GM21786 (cell line): ENCODE results near the gene ASB10.

Source experiments
- ATAC-seq: cut with Tn5 transposase; IDR thresholded peaks from one replicate; pipeline ENCODE4 v1.9.1; 2021; ENCODE audit not compliant: unreplicated experiment

Gene ASB10

GRCh38 chr7:151187409-151188251 lies 580 bp upstream of the ASB10 start:
- no peak for ATAC-seq

DNA sequence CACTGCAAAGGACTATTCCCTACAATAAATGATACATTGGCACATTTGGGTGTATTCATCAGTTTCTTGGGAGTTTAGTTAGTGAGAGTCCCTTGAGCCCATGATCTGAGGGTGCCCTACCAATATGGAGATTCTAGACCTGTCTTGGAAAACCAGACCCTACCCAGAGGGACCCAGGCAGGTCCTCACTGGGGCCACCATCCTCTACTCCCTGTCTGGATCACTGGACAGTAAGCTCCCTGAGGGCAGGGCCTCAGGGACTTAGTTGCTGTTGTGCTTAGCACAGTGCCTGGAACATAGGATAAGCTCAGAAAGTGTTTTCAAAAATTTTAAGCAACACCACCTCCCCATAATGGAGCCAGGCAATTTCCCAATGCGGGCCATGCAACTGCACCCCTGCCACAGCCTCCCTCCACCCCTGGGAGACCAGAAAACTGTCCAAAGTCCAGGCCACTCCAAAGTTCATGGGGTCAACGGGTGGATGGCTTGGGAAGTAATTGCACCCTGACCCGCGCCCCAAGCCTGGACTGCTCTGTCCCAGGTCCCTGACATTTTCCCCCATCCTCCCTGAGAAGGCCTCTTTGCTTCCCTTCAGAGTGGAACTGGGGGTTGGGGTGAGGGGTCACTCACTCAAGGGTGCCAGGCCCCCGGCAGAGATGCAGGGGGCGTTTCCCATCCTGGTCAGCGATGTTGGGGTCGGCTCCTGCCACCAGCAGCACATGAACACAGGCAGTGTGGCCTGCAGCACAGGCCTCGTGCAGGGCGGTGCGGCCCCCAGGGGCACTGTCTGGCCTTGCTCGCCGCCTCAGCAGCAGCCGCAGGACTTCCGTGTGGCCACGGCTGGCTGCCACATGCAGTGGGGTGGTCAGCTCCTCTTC lies 1.0 kb downstream of the ASB10 start:
- no peak for ATAC-seq

GRCh38 chr7:151181011-151181431 lies 6.0 kb downstream of the ASB10 start:
- ATAC-seq, result no peak

- ATAC-seq, result no peak
Observed at GRCh38 chr7:151179946-151180345, 7.1 kb downstream of the ASB10 start.

GRCh38 chr7:151179287-151179860 lies 7.7 kb downstream of the ASB10 start:
- ATAC-seq, result no peak

DNA sequence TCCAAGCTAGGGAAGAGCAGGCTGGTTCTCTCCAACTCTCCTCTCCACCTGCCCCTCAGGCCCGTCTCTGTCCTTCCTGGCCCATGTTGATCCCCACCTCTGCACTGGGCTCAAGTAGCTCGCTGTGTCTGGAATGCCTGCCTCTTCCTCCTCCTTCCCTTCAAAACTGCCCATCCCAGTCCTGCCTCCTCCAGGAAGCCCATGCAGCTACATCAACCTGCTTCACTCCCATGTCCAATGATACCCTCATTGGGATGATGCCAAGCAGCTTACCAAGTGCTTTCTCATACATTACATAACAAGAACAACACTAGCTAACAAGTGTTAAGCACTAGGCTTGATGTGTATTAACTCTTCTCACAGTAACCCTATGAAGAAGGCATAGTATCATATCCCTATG lies 8.2 kb downstream of the ASB10 start:
- no peak for ATAC-seq

- ATAC-seq, result no peak
Observed at GRCh38 chr7:151178236-151178635, 8.8 kb downstream of the ASB10 start.

DNA sequence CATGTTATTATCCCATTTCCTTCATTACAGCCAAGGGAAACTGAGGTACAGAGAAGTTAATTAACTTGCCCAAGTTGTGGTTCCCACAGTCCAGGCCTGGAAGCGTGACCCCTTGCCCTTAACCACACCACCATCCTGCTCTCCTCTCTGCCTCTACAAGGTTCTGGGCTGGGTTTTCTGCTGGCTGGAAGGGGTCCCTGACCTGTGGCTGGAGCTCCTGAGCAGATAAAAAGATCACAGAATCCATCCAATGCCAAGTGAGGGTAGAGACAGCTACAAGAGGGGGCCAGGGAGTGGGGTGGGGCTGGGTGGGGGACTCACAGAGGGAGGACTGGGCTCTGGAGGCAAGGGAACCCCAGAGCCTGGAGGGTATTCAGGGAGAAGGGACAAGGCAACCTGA lies 9.7 kb downstream of the ASB10 start:
- no peak for ATAC-seq

- ATAC-seq, result no peak
Observed at GRCh38 chr7:151176401-151176800, 10.6 kb downstream of the ASB10 start.

- no peak for ATAC-seq
Observed at GRCh38 chr7:151175793-151176311, 11.2 kb downstream of the ASB10 start.

DNA sequence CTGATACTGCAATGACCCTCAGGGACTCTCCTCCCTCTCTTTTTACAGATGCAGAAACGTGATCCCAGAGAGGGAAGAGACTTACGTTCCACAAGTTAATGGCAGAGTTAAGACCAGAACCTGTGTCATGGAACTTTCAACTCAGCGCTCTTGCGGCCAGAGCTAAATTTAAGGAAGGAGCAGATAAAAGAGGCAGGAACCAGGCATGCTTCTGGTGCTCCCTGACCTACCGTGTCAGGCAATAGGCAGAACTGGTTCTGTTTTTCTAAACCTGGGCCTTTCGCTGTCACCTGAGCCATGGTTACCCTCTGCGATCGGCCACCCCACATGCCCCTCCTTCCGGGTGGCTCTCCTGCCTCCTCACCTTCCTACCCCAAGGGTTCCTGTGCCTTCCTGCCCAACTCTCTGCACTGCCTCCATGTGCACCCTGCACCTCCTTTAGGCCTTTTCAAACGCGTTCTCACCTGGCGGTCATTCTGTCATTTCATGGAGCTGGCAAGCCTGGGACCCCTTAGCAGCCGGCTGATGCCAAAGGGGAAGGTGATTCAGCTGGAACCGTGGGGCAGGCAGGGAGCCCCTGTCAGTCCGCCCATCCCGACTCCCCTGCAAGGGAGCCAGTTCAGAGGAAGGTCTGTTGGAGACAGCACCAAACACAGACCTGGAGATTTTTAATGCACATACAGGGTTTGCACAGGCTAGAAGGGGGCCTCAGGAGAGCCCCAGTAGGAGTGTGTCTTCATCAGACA lies 11.8 kb downstream of the ASB10 start:
- ATAC-seq, result no peak

DNA sequence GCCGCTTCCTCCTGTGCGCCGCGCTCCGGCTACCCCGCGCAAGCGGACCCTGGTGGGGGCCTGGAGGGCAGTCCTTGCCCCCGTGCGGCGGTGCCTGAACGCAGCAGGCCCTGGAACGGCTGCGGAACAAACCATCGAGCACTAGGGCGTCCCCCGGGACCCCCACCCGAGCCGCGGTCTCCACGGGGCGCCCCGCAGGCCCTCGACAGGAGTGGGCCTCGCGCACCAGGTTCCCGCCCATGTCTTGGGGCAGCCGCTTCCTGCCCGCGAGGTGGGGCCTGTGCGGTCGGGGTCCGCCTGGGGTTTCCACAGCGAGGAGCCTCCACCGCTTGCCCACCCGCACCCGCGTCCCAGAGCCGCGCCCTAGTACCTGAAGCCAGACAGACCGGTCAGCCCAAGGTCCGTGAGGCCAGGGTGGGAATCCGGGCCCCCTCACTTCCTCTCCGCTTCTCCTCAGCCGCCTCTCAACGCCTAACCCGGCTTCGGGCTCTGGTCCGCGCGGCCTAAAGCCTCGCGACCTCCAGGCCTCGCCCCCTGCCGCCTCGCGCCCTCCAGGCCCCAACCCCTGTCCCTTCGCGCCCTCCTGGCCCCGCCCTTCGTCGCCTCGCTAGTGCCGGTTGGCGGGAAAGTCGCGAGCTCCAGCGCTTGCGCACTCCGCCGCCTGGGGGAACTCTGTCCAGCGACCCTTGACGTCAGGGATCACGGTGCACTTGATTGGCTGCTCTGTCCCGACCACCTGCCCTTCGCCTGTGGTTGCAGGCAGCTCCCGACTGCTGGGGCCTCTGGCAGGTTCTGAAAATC lies 12.6 kb downstream of the ASB10 start:
- no peak for ATAC-seq

GRCh38 chr7:151173386-151174245 lies 13.4 kb downstream of the ASB10 start:
- no peak for ATAC-seq

GRCh38 chr7:151172273-151173141 lies 14.5 kb downstream of the ASB10 start:
- ATAC-seq, result peak; percentile 68

DNA sequence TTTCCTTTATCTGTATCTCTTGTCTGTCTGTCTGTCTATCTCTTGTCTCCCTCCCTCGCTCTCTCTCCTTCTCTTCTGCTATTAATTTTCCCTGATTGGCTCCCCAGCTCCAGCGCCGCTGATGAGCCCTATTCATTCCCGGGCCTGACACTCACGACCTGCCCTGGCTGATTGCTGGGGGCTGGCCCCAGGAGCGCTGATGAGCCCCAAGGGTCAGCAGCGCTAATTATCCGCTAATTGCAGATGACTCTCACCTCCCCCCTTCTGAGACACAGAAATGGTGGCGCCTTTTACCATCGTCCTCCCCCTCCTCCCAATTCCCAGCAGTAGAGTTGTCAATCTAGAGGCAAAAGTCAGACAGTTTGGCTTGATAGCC lies 18.3 kb downstream of the ASB10 start:
- ATAC-seq, result no peak

GRCh38 chr7:151168003-151168786 lies 18.9 kb downstream of the ASB10 start:
- ATAC-seq, result peak; percentile 64
